ENCODE data around the gene RETNLB.

RETNLB gene

GRCh38 chr3:108757404-108757982, at the start of gene RETNLB:
RETNLB (minus strand) TSS chr3:108757410; CDS start chr3:108757185, 225 bp downstream.
- DNase-seq (ENCODE audit: low read depth, low spot score), result no peak

- DNase-seq (ENCODE audit: low read depth, low spot score), result no peak
Measured at GRCh38 chr3:108806316-108806715, 49.1 kb upstream of the RETNLB start.

- no peak for DNase-seq (ENCODE audit: low read depth, low spot score)
Measured at GRCh38 chr3:108804966-108805365, 47.8 kb upstream of the RETNLB start.

GRCh38 chr3:108804437-108804836, 47.2 kb upstream of the RETNLB start:
- DNase-seq (ENCODE audit: low read depth, low spot score), result no peak

DNA sequence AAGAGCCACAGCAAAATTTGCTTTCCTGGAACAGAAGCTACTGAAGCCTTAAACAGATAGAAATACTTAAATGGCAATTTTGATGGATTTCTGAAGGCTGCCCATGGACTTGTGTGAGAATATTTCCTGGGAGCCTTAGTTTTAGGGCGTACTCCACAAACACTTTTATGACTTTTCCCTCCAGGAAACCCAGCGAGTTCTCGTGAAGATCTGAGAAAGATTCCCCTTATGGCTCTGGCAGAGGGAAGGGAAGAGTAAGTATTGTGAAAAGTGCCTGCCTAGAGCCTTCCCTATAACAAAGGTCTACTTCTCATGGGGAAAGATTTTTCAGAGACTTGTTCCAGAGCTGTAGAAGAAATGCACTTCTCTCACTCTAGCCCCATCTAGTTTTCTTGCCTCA, 34.3 kb upstream of the RETNLB start:
- no peak for DNase-seq (ENCODE audit: low read depth, low spot score)

DNA sequence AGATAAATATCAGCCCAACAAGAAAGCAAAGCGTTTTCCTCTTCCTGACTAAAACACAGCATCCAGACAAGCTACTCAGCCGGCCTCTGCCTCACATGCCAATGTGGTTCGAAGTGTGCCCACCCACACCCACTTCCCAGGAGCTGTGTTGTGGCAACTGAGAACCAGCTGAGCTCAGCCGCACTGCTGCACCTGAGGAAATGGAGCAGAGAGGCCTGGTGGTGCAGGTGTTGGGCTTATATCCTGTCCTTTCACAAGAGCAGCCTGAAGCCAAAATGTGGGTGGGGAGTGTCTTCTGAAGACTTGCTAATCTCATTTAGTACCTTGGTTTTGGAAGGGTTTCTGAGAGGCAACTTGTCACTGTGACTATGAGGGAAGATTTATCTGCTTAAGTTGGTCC, 23.0 kb upstream of the RETNLB start:
- DNase-seq (ENCODE audit: low read depth, low spot score), result no peak

- DNase-seq (ENCODE audit: low read depth, low spot score), result no peak
Measured at GRCh38 chr3:108779496-108779895, 22.3 kb upstream of the RETNLB start.

- no peak for DNase-seq (ENCODE audit: low read depth, low spot score)
Measured at GRCh38 chr3:108775649-108776048, 18.4 kb upstream of the RETNLB start.

- no peak for DNase-seq (ENCODE audit: low read depth, low spot score)
Measured at GRCh38 chr3:108767253-108767652, 10.0 kb upstream of the RETNLB start.

DNA sequence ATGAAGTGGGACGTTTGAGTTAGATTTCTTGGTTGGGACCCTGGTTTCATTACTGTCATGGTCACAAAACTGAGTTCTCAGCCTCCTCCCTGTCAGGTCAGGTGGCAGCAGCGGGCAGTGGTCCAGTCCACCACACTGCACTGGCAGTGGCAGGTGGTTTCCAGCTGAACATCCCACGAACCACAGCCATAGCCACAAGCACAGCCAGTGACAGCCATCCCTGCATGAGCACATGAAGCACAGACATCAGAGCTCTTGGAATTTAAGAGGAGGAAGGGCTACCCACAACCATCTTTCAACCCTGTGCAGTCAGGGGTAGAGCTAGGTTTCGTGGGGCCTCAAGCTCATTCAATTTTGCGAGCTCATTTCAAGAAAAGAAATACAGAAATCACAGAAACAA, 1.5 kb downstream of the RETNLB start:
- no peak for DNase-seq (ENCODE audit: low read depth, low spot score)

- no peak for DNase-seq (ENCODE audit: low read depth, low spot score)
Measured at GRCh38 chr3:108744762-108745161, 12.4 kb downstream of the RETNLB start.

GRCh38 chr3:108742929-108743328, 14.3 kb downstream of the RETNLB start:
- DNase-seq (ENCODE audit: low read depth, low spot score), result no peak

DNA sequence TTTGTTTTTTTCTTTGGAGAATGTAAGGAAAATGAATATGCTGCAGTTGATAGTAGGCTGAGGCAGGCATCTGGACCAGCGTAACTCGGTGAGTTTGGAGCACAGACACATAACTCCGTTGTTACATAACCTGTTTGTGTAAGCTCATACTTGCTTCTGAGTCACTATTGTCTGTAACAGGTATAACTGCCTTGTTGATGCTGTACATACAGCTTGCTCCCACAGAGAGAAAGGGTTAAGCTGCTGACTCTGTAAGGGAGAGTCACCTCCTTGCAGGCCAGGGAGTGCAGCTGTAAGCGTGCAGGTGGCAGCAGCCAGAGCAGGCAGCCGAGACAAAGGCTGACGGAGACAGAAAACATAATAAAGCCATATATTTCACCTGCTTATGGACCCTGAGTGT, 20.4 kb downstream of the RETNLB start:
- no peak for DNase-seq (ENCODE audit: low read depth, low spot score)

DNA sequence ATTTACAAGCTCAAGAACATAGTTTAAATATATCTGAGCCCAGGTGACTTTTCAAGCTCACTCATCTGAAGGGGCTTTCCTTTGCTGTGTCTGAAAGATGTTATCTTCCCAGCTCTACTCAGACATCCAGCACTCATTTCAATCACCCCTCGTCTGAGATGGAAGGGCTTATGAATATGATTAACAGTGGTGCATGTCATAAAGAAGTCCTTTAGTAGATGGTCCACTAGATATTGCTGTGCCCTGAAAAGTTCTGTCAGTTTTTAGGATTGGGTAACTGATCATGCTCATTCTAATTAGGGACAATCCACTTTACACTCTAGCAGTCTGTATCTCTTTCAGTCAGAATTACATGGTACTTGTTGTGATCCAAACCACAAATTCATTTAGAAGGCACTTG, 28.3 kb downstream of the RETNLB start:
- no peak for DNase-seq (ENCODE audit: low read depth, low spot score)

- no peak for DNase-seq (ENCODE audit: low read depth, low spot score)
Measured at GRCh38 chr3:108728105-108728504, 29.1 kb downstream of the RETNLB start.

- DNase-seq (ENCODE audit: low read depth, low spot score), result no peak
Measured at GRCh38 chr3:108724101-108724500, 33.1 kb downstream of the RETNLB start.

- DNase-seq (ENCODE audit: low read depth, low spot score), result no peak
Measured at GRCh38 chr3:108722724-108723123, 34.5 kb downstream of the RETNLB start.

- DNase-seq (ENCODE audit: low read depth, low spot score), result no peak
Measured at GRCh38 chr3:108719178-108719806, 37.9 kb downstream of the RETNLB start.

GRCh38 chr3:108718454-108718853, 38.8 kb downstream of the RETNLB start:
- no peak for DNase-seq (ENCODE audit: low read depth, low spot score)

DNA sequence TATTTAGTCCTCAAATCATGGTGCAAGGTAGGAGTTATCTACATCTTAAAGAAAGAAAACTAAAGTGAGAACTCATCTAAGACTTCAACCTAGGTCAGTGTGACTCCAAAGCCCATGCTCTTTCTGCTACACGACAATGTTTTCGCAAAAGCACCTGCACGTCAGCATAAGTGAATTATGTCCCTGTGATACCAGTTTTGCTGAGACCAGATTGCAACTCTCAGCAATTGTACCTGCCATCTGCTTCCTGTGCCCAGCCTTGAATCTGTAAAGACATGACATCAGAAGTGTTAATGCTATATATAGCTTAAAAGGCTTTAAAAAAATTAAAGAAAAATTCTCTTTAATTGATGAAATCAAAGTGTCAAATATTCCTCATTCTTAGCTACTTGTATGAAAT, 43.4 kb downstream of the RETNLB start:
- DNase-seq (ENCODE audit: low read depth, low spot score), result no peak

GRCh38 chr3:108713009-108713516, 44.1 kb downstream of the RETNLB start:
- DNase-seq (ENCODE audit: low read depth, low spot score), result no peak
